Heart left ventricle (tissue), 16 donors: Measurements from ENCODE around the gene PTCD1. TPM values are rescaled to one million over a fixed set of nuclear protein-coding genes. Genes with fewer than 3 reads are reported as not detected.
"Not testable (repeated sequence)": the region's sequence is repeated elsewhere in the genome, so short reads cannot be mapped to it uniquely, and the experiment has no call there.

Source experiments
- ATAC-seq, 4 donors: fragments of 200-7000 bp; cut with Tn5 transposase; one replicate each; pipeline ENCODE4 v1.9.1; 2020 to 2022; ENCODE audit warnings: moderate library complexity in 4 of 4, mild to moderate bottlenecking in 3 of 4, moderate number of reproducible peaks in 1 of 4
- DNase-seq, 5 donors: peaks; one replicate each; pipeline ENCODE4 v3.0.0-alpha.2; 2020
- H3K27ac ChIP-seq, 12 donors: fragments of 200-600 bp; sonication (generic) in 4 of 12; one replicate each; pipeline versions ENCODE4 v1.5.0 to v1.8.0; 2016 to 2022; ENCODE audit warnings: mild to moderate bottlenecking in 2 of 12
- H3K27me3 ChIP-seq, 9 donors: fragments of 200-600 bp; sonication (generic) in 2 of 9; one replicate each; pipeline versions ENCODE4 v1.5.1 to v1.8.0; 2016 to 2022; ENCODE audit warnings: mild to moderate bottlenecking in 3 of 9
- H3K36me3 ChIP-seq, 9 donors: fragments of 200-600 bp; sonication (generic) in 2 of 9; one replicate each; pipeline versions ENCODE4 v1.5.0 to v1.8.0; 2018 to 2022; ENCODE audit warnings: mild to moderate bottlenecking in 2 of 9
- H3K4me1 ChIP-seq, 12 donors: fragments of 200-600 bp; sonication (generic) in 4 of 12; one replicate each; pipeline versions ENCODE4 v1.5.0 to v1.8.0; 2016 to 2022; ENCODE audit warnings: mild to moderate bottlenecking in 3 of 12
- H3K4me3 ChIP-seq, 12 donors: fragments of 200-600 bp; sonication (generic) in 4 of 12; one replicate each; pipeline versions ENCODE4 v1.5.0 to v1.8.0; 2017 to 2022; ENCODE audit warnings: mild to moderate bottlenecking in 9 of 12, moderate library complexity in 4 of 12
- H3K9me3 ChIP-seq, 12 donors: fragments of 200-600 bp; sonication (generic) in 4 of 12; one replicate each; pipeline versions ENCODE4 v1.5.0 to v1.8.0; 2016 to 2022; ENCODE audit warnings: mild to moderate bottlenecking in 1 of 12
- CTCF ChIP-seq, 12 donors: fragments of 200-600 bp; sonication (generic) in 4 of 12; IDR thresholded peaks; one replicate each; pipeline versions ENCODE4 v1.5.0 to v1.8.0; 2018 to 2022; ENCODE audit warnings: antibody characterized with exemption in 12 of 12, mild to moderate bottlenecking in 5 of 12
- POLR2A ChIP-seq, 2 donors: fragments of 450-650 bp; IDR thresholded peaks; one replicate each; pipeline ENCODE4 v1.6.1; 2017; ENCODE audit warnings: antibody characterized with exemption in 2 of 2, mild to moderate bottlenecking in 2 of 2, moderate library complexity in 2 of 2
- WGBS, 4 donors: extraction: QIAGEN DNeasy Blood & Tissue Kit in 2 of 4; methylation state at CpG; one replicate each; pipeline versions ENCODE4 v1.1.5 to v1.1.7; 2013 to 2018; 5-methylcytosine and 5-hydroxymethylcytosine counted together
- intact Hi-C, 10 donors: fragments of 100-400 bp; cut with DNase I; formaldehyde crosslinking; loops; one replicate each; pipeline versions ENCODE4 v1.11.1 to v1.14.2; 2022
- polyA plus RNA-seq, 2 donors: library from polyadenylated mRNA; stranded (reverse); fragments of 200-250 nt; gene quantifications; one replicate each; pipeline ENCODE4 v1.2.3, GENCODE V29; 2013
- total RNA-seq, 9 donors: library from RNA; depleted of rRNA in 2 of 9; stranded (reverse); fragments of >200 nt in 2 of 9; fragmentation: NEBNext Ultra II Directional in 3 of 9; extraction: Animal tissue kit (Norgen Biotek cat#: 25700) in 3 of 9; gene quantifications; one replicate each; pipeline versions ENCODE4 v1.1.0 to v1.2.4, GENCODE V29; 2016 to 2023
- donor health status: ischemic (EF 13 %, LVEDD 7.1; RV severe dilation, severe dysfunction).
- donor health status: healthy with polysubstance abuse.
- donor health status: DM: no; HTN: yes; CAD: no.
- donor health status: DM: no; HTN: no; CAD: no.
- donor health status: ischemic (EF 25% LVEDD 6.9; RV normal size, moderate dysfunction).
- donor health status: ischemic (EF 25% LVEDD 5.7; RV mildly dilated, moderate dysfunction).
- donor health status: healthy.
- donor health status: DM: yes; HTN: yes; CAD: no.
- donor health status: ischemic (EF 35%, LVEDD 5.7; RV mildly dilated, moderate dysfunction).
- donor health status: nonischemic (EF 11% LVEDD 7.7; RV severe dilation, severe dysfunction).
- donor health status: DM: yes; HTN: yes; CAD: no.
- donor health status: PGD.
- donor health status: ischemic (EF 29% LVEDD 5.4; RV normal size, mild dysfunction).
- donor health status: nonischemic (EF 23%, LVEDD 6.1; RV moderate dilation, normal function).

PTCD1 gene
- total and polyA plus RNA-seq, 11 donors, result 2.1 to 9.0 (median 3.7) TPM

- Histone ChIP-seq H3K4me3 (peak overlapping the region; percentile 72 to 100 (median 97)), H3K36me3 (peaks cover 0 to 31% (median 22%) of the 10 kb centered on the region in 9 donors), H3K27ac (peak overlapping the region in 11 of 12 donors; percentile 79 to 93 (median 89)), H3K4me1 (peaks cover 0 to 45% (median 30%) of the 10 kb centered on the region in 12 donors), H3K9me3 (no peaks in the 10 kb centered on the region), H3K27me3 (no peaks in the 10 kb centered on the region)
- 20 to 29% (median 24%) methylated on average over 17 to 20 of the region's 20 CpGs for WGBS, 4 donors
- intact Hi-C loops, result loop anchor here in 1 of 10 donors (10.0 kb wide), 1 partner anchor 117 kb away; the partner anchor contains the start of genes FAM200A and ZNF655
- DNase-seq (no peak), ATAC-seq (peak; percentile 18 to 31 (median 28))
- TF ChIP-seq CTCF (IDR thresholded peaks at IDR 0.05) (no peak), POLR2A (IDR thresholded peaks at IDR 0.05) (no peak)
Measured at GRCh38 chr7:99437946-99438572, 539 bp downstream of the PTCD1 start.

- Histone ChIP-seq H3K4me3 (no peak overlapping the region), H3K27ac (no peak overlapping the region), H3K4me1 (peaks cover 0 to 10% (median 7%) of the 10 kb centered on the region in 12 donors), H3K9me3 (no peaks in the 10 kb centered on the region), H3K27me3 (no peaks in the 10 kb centered on the region), H3K36me3 (peaks cover 0 to 70% (median 62%) of the 10 kb centered on the region in 9 donors)
- intact Hi-C loops, result loop anchor here in 1 of 10 donors (10.0 kb wide), 1 partner anchor 122 kb away; the partner anchor contains the start of genes FAM200A and ZNF655
- DNase-seq, result peak in 1 of 5 donors; percentile 37
- TF ChIP-seq CTCF (IDR thresholded peaks at IDR 0.05), result no peak
- TF ChIP-seq POLR2A (IDR thresholded peaks at IDR 0.05), result no peak
- WGBS, 4 donors, result 92 to 97% (median 96%) methylated on average over 9 of the region's 9 CpGs
- no peak for ATAC-seq
Measured at GRCh38 chr7:99433158-99433557, 5.4 kb downstream of the PTCD1 start.

- H3K27me3 ChIP-seq, H3K9me3 ChIP-seq, H3K4me1 ChIP-seq, H3K27ac ChIP-seq, ATAC-seq, H3K4me3 ChIP-seq: not testable (repeated sequence)
- DNase-seq, result peak in 1 of 5 donors; percentile 13
- peaks cover 0 to 73% (median 62%) of the 10 kb centered on the region in 9 donors for H3K36me3 ChIP-seq
- 75 to 83% (median 76%) methylated on average over 12 to 13 of the region's 13 CpGs for WGBS, 4 donors
- intact Hi-C loops, result loop anchor here in 1 of 10 donors (10.0 kb wide), 1 partner anchor 123 kb away; the partner anchor contains the start of genes FAM200A and ZNF655
Measured at GRCh38 chr7:99431756-99432540, 6.7 kb downstream of the PTCD1 start.

GRCh38 chr7:99429756-99430155 lies 8.8 kb downstream of the PTCD1 start:
- no peak for TF ChIP-seq POLR2A (IDR thresholded peaks at IDR 0.05)
- Histone ChIP-seq H3K4me1 (no peaks in the 10 kb centered on the region), H3K27ac (no peak overlapping the region), H3K36me3 (peaks cover 0 to 77% (median 69%) of the 10 kb centered on the region in 9 donors), H3K27me3 (no peaks in the 10 kb centered on the region), H3K4me3 (no peak overlapping the region), H3K9me3 (no peaks in the 10 kb centered on the region)
- peak in 1 of 4 donors; percentile 19 for ATAC-seq
- WGBS, 4 donors, result 94 to 99% (median 96%) methylated on average over 5 to 8 of the region's 8 CpGs
- intact Hi-C loops, result loop anchor here in 1 of 10 donors (10.0 kb wide), 1 partner anchor 125 kb away; the partner anchor contains the start of genes FAM200A and ZNF655
- DNase-seq, result peak in 1 of 5 donors; percentile 48
